H1 (cell line): ENCODE results near the gene TMEM134. TPM values are rescaled to one million over a fixed set of nuclear protein-coding genes. Genes with fewer than 3 reads are reported as not detected.
A peak's percentile ranks its signal among the peaks of the same experiment; 100 is the strongest.

Experiments used
- CTCF ChIA-PET: fragments of 300-600 bp; sonication (Branson Sonifier 250); formaldehyde crosslinking; loops from one replicate; lab custom pipeline; 2021; ENCODE audit not compliant: partially characterized antibody; lab: Charles Lee
- POLR2A ChIA-PET: fragments of 300-600 bp; sonication (Branson Sonifier 250); formaldehyde crosslinking; loops from one replicate; lab custom pipeline; 2021; ENCODE audit warnings: inconsistent platforms; ENCODE audit not compliant: partially characterized antibody; lab: Charles Lee
- DNase-seq, 2 experiments: peaks; one replicate each; pipeline versions ENCODE4 v3.0.0 to v3.0.0-alpha.2; 2010 to 2022; ENCODE audit warnings: low spot score in 2 of 2, low read depth in 1 of 2, mixed read lengths in 1 of 2
- FAIRE-seq: peaks from 2 replicates; lab custom pipeline; 2011; peaks lifted over from hg19 to GRCh38; lab: Jason Lieb, UNC
- H2AFZ ChIP-seq: 2 replicates; pipeline ENCODE4 v1.8.1; 2012; ENCODE audit warnings: low read length, inconsistent platforms
- H2AK5ac ChIP-seq: 2 replicates; pipeline ENCODE4 v1.6.1; 2013; ENCODE audit warnings: low read depth, low read length
- H2BK120ac ChIP-seq: replicated peaks from 2 replicates; pipeline ENCODE3; 2013; ENCODE audit warnings: low read depth, low read length, inconsistent platforms
- H2BK12ac ChIP-seq: 2 replicates; pipeline ENCODE4 v1.6.1; 2013; ENCODE audit warnings: low read depth, low read length
- H2BK15ac ChIP-seq: 2 replicates; pipeline ENCODE4 v1.6.1; 2013; ENCODE audit warnings: low read length
- H2BK20ac ChIP-seq: 2 replicates; pipeline ENCODE4 v1.6.1; 2013; ENCODE audit warnings: low read length
- H2BK5ac ChIP-seq: 2 replicates; pipeline ENCODE4 v1.6.1; 2013; ENCODE audit warnings: low read depth, low read length
- H3K14ac ChIP-seq: 2 replicates; pipeline ENCODE4 v1.6.1; 2013; ENCODE audit warnings: inconsistent platforms; ENCODE audit not compliant: insufficient read length
- H3K18ac ChIP-seq: 2 replicates; pipeline ENCODE4 v1.6.1; 2013; ENCODE audit warnings: low read length; ENCODE audit errors: extremely low read depth
- H3K23ac ChIP-seq: 2 replicates; pipeline ENCODE4 v1.6.1; 2013; ENCODE audit warnings: inconsistent platforms; ENCODE audit not compliant: insufficient read length
- H3K23me2 ChIP-seq: 2 replicates; pipeline ENCODE4 v1.6.1; 2013; ENCODE audit warnings: low read depth, low read length
- H3K27ac ChIP-seq: 2 replicates; pipeline ENCODE4 v1.6.1; 2011; ENCODE audit warnings: low read depth, low read length, inconsistent platforms
- H3K27me3 ChIP-seq, 4 experiments: replicated peaks in 1 of 4; 1 replicate in 1 of 4; 2 replicates in 3 of 4; pipeline versions ENCODE4 v1.6.1 to v1.8.1; 2011 to 2013; ENCODE audit warnings: low read length in 3 of 4, mild to moderate bottlenecking in 3 of 4, inconsistent platforms in 2 of 4, mixed read lengths in 2 of 4, moderate library complexity in 1 of 4; ENCODE audit not compliant: control insufficient read depth in 3 of 4, insufficient read depth in 3 of 4; ENCODE audit errors: extremely low read depth in 1 of 4
- H3K36me3 ChIP-seq, 4 experiments: 2 replicates each; pipeline versions ENCODE4 v1.6.1 to v1.8.1; 2011 to 2013; ENCODE audit warnings: mild to moderate bottlenecking in 4 of 4, low read length in 3 of 4, moderate library complexity in 2 of 4, control low read depth in 1 of 4, inconsistent platforms in 1 of 4; ENCODE audit not compliant: insufficient read depth in 4 of 4, control insufficient read depth in 2 of 4
- H3K4ac ChIP-seq: replicated peaks from 2 replicates; pipeline ENCODE3; 2013; ENCODE audit warnings: low read length, low read depth, mixed read lengths, inconsistent platforms; ENCODE audit not compliant: insufficient read length
- H3K4me1 ChIP-seq, 4 experiments: replicated peaks in 1 of 4; 1 replicate in 1 of 4; 2 replicates in 3 of 4; pipeline versions ENCODE4 v1.6.1 to v1.8.1; 2011 to 2013; ENCODE audit warnings: low read length in 3 of 4, inconsistent platforms in 2 of 4, mixed read lengths in 1 of 4; ENCODE audit not compliant: insufficient read depth in 4 of 4, control insufficient read depth in 3 of 4
- H3K4me2 ChIP-seq, 2 experiments: 2 replicates each; pipeline versions ENCODE4 v1.6.1 to v1.8.1; 2011 to 2013; ENCODE audit warnings: low read depth in 2 of 2, low read length in 2 of 2, control low read depth in 1 of 2, inconsistent platforms in 1 of 2, mild to moderate bottlenecking in 1 of 2; ENCODE audit not compliant: insufficient read depth in 1 of 2
- H3K4me3 ChIP-seq, 4 experiments: fragments of 200-600, 300-600 bp in 1 of 4; sonication (generic), shearing (Covaris generic), sonication (Bioruptor Twin) in 1 of 4; 2 replicates each; pipeline versions ENCODE4 v1.5.1 to v1.8.1; 2011 to 2016; ENCODE audit warnings: low read length in 4 of 4, low read depth in 3 of 4, control low read depth in 2 of 4, inconsistent platforms in 2 of 4, mild to moderate bottlenecking in 2 of 4, mixed read lengths in 1 of 4, moderate library complexity in 1 of 4; ENCODE audit not compliant: insufficient read depth in 2 of 4; ENCODE audit errors: extremely low read depth in 1 of 4
- H3K56ac ChIP-seq: replicated peaks from 2 replicates; pipeline ENCODE3; 2013; ENCODE audit warnings: low read depth, mild to moderate bottlenecking, mixed read lengths, low read length, inconsistent platforms; ENCODE audit not compliant: insufficient read length
- H3K79me1 ChIP-seq: 2 replicates; pipeline ENCODE4 v1.6.1; 2013; ENCODE audit warnings: low read depth, low read length, control low read depth
- H3K79me2 ChIP-seq, 2 experiments: 2 replicates each; pipeline versions ENCODE4 v1.6.1 to v1.8.1; 2012 to 2013; ENCODE audit warnings: low read length in 2 of 2, mild to moderate bottlenecking in 2 of 2, inconsistent platforms in 1 of 2; ENCODE audit not compliant: insufficient read depth in 2 of 2, control insufficient read depth in 1 of 2
- H3K9ac ChIP-seq, 4 experiments: replicated peaks in 1 of 4; 1 replicate in 1 of 4; 2 replicates in 3 of 4; pipeline versions ENCODE4 v1.6.1 to v1.8.1; 2011 to 2013; ENCODE audit warnings: low read depth in 3 of 4, low read length in 3 of 4, control low read depth in 2 of 4, mild to moderate bottlenecking in 2 of 4, moderate library complexity in 2 of 4, inconsistent platforms in 1 of 4; ENCODE audit errors: extremely low read depth in 1 of 4
- H3K9me3 ChIP-seq, 2 experiments: 2 replicates each; pipeline versions ENCODE4 v1.6.1 to v1.8.1; 2012 to 2013; ENCODE audit warnings: mild to moderate bottlenecking in 2 of 2, moderate library complexity in 2 of 2, control low read depth in 1 of 2, inconsistent platforms in 1 of 2, low read depth in 1 of 2, low read length in 1 of 2, mixed read lengths in 1 of 2; ENCODE audit not compliant: insufficient read depth in 2 of 2
- H4K20me1 ChIP-seq, 2 experiments: replicated peaks in 1 of 2; 2 replicates each; pipeline versions ENCODE3 to v1.8.1; 2011 to 2013; ENCODE audit warnings: inconsistent platforms in 2 of 2, low read length in 2 of 2, mild to moderate bottlenecking in 1 of 2; ENCODE audit not compliant: insufficient read depth in 2 of 2, control insufficient read depth in 1 of 2
- H4K5ac ChIP-seq: 2 replicates; pipeline ENCODE4 v1.6.1; 2013; ENCODE audit warnings: low read length, low read depth, mixed read lengths, inconsistent platforms; ENCODE audit not compliant: insufficient read length
- H4K8ac ChIP-seq: 2 replicates; pipeline ENCODE4 v1.8.0; 2013; ENCODE audit warnings: mild to moderate bottlenecking, moderate library complexity, low read length, inconsistent platforms; ENCODE audit not compliant: insufficient read depth; ENCODE audit errors: extremely low read depth
- H4K91ac ChIP-seq: replicated peaks from 2 replicates; pipeline ENCODE3; 2013; ENCODE audit warnings: low read length, mixed read lengths, inconsistent platforms; ENCODE audit not compliant: insufficient read length
- BRCA1 ChIP-seq: IDR thresholded peaks from 2 replicates; pipeline ENCODE4 v1.6.1; 2012; ENCODE audit warnings: low read depth, low read length, improper control_type of control experiment
- EZH2 ChIP-seq: fragments of 200-600 bp; sonication (generic); IDR thresholded peaks from 2 replicates; pipeline ENCODE4 v1.7.1; 2012; ENCODE audit warnings: low read depth, mild to moderate bottlenecking, moderate library complexity, low read length, inconsistent platforms; ENCODE audit not compliant: severe bottlenecking
- HDAC6 ChIP-seq: IDR thresholded peaks from one replicate; pipeline ENCODE4 v1.7.1; 2012; ENCODE audit warnings: low read depth, mild to moderate bottlenecking, inconsistent platforms, low read length, moderate library complexity
- NANOG ChIP-seq: IDR thresholded peaks from 2 replicates; pipeline ENCODE4 v1.6.1; 2011; ENCODE audit warnings: low read length, low read depth, mild to moderate bottlenecking, inconsistent platforms; ENCODE audit not compliant: insufficient read depth, poor library complexity, severe bottlenecking
- POLR2AphosphoS5 ChIP-seq: IDR thresholded peaks from 2 replicates; pipeline ENCODE4 v1.6.1; 2011; ENCODE audit warnings: low read depth, low read length
- TAF1 ChIP-seq: IDR thresholded peaks from 2 replicates; pipeline ENCODE4 v1.6.1; 2011; ENCODE audit warnings: mild to moderate bottlenecking, low read depth, low read length
- WGBS, 2 experiments: shearing (Covaris generic) in 1 of 2; methylation state at CpG; one replicate each; pipeline versions ENCODE4 v1.1.6 to v1.1.7; 2013 to 2015; ENCODE audit warnings: low lambda C conversion rate in 2 of 2, mixed read lengths in 2 of 2, inconsistent platforms in 1 of 2, low coverage in 1 of 2, missing lambda C conversion rate in 1 of 2; ENCODE audit not compliant: insufficient replicate concordance in 2 of 2, insufficient coverage in 1 of 2, insufficient read length in 1 of 2; ENCODE audit errors: extremely low coverage in 1 of 2, missing lambda C conversion rate in 1 of 2; 5-methylcytosine and 5-hydroxymethylcytosine counted together
- polyA plus RNA-seq, 7 experiments: library from polyadenylated mRNA; depleted of rRNA in 3 of 7; stranded (reverse) in 5 of 7; unstranded in 2 of 7; fragments of >200 nt in 5 of 7; fragments of 200-250 nt in 2 of 7; gene quantifications; 1 replicate in 5 of 7; 2 replicates in 1 of 7; 4 replicates in 1 of 7; pipeline versions ENCODE4 v1.2.1 to v1.2.3, GENCODE V29; 2011 to 2013; ENCODE audit warnings: missing spikeins in 2 of 7, mixed read lengths in 2 of 7
- total RNA-seq: library from RNA; stranded (reverse); fragmentation: NEBNext Ultra II Directional; extraction: Animal tissue kit (Norgen Biotek cat#: 25700); gene quantifications from 2 replicates; pipeline ENCODE4 v1.2.1, GENCODE V29; 2021
- TF ChIP-seq, protein P1 (sequence below): IDR thresholded peaks from 2 replicates; pipeline ENCODE4 v1.6.1; 2012; ENCODE audit warnings: inconsistent platforms

TMEM134 gene
- total and polyA plus RNA-seq, 2 of the 8 experiments (the other 6 are each of a cell fraction or from before 2014, with no cell fraction given): 32.4 to 229 TPM

GRCh38 chr11:67422891-67423290 lies 46.2 kb downstream of the TMEM134 start:
- Histone ChIP-seq H3K4ac (no peak overlapping the region), H3K56ac (no peak overlapping the region), H3K4me1 (peaks cover 0 to 8% (median 5%) of the 10 kb centered on the region in 4 experiments; a peak in 4 of 7 replicates), H4K20me1 (peaks cover 0 to 3% of the 10 kb centered on the region in 2 experiments), H4K8ac (no peak overlapping the region), H3K4me3 (no peak overlapping the region), H3K79me2 (no peaks in the 10 kb centered on the region), H3K9ac (no peak overlapping the region), H3K27ac (no peak overlapping the region), H3K23me2 (peaks cover 12% of the 10 kb centered on the region; the same call in 1 of the 2 replicates), H2AFZ (no peak overlapping the region), H2BK12ac (no peak overlapping the region), H3K14ac (no peak overlapping the region), H3K4me2 (no peak overlapping the region), H2BK15ac (no peak overlapping the region), H4K91ac (peak overlapping the region; percentile 12), H2BK120ac (no peak overlapping the region), H3K27me3 (peaks cover 0 to 8% (median 5%) of the 10 kb centered on the region in 4 experiments; a peak in 4 of 7 replicates), H2AK5ac (no peak overlapping the region), H3K18ac (no peak overlapping the region), H4K5ac (no peak overlapping the region), H3K79me1 (no peaks in the 10 kb centered on the region), H2BK20ac (no peak overlapping the region), H2BK5ac (no peak overlapping the region), H3K36me3 (no peaks in the 10 kb centered on the region), H3K23ac (no peak overlapping the region), H3K9me3 (no peaks in the 10 kb centered on the region)
- ChIA-PET CTCF (interaction anchor here (1.1 to 1.5 kb wide), 4 partner anchors 21 to 106 kb away, joined by 3 to 5 read pairs (median 3); partner anchors contain the start of gene PPP1CA), POLR2A (interaction anchor here (0.7 to 10.2 kb wide), 4 partner anchors 13 to 42 kb away, joined by 3 to 104 read pairs (median 4); partner anchors contain the start of genes PPP1CA and PTPRCAP)
- 80% methylated on average over 6 of the region's 6 CpGs; no CpG with 5 or more reads in 1 of the 2 experiments for WGBS, 2 experiments
- TF ChIP-seq, protein P1, sequence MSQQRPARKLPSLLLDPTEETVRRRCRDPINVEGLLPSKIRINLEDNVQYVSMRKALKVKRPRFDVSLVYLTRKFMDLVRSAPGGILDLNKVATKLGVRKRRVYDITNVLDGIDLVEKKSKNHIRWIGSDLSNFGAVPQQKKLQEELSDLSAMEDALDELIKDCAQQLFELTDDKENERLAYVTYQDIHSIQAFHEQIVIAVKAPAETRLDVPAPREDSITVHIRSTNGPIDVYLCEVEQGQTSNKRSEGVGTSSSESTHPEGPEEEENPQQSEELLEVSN: no peak
- TF ChIP-seq TAF1: no peak
- no peak for TF ChIP-seq POLR2AphosphoS5
- TF ChIP-seq BRCA1: no peak
- TF ChIP-seq EZH2: no peak
- TF ChIP-seq HDAC6: no peak
- TF ChIP-seq NANOG: no peak
- DNase-seq: no peak
- FAIRE-seq: no peak
